Peyer's patch (tissue), 4 donors: ENCODE data around the gene USP9X.

Experiments
- POLR2A ChIP-seq, 2 donors: fragments of 450-650 bp; IDR thresholded peaks; one replicate each; pipeline ENCODE4 v1.5.1; 2017; ENCODE audit warnings: antibody characterized with exemption in 2 of 2, mild to moderate bottlenecking in 2 of 2, moderate library complexity in 2 of 2
- TF ChIP-seq, protein P1 (sequence below), 6 experiments: fragments of 450-650 bp in 4 of 6; fragments of 200-600 bp in 2 of 6; sonication (generic) in 1 of 6; IDR thresholded peaks; one replicate each; pipeline ENCODE4 v1.5.1; 2017 to 2019; ENCODE audit warnings: antibody characterized with exemption in 6 of 6, mild to moderate bottlenecking in 3 of 6, moderate library complexity in 1 of 6

GRCh38 chrX:41067721-41068120 lies 17.5 kb upstream of the USP9X start:
- TF ChIP-seq, protein P1, sequence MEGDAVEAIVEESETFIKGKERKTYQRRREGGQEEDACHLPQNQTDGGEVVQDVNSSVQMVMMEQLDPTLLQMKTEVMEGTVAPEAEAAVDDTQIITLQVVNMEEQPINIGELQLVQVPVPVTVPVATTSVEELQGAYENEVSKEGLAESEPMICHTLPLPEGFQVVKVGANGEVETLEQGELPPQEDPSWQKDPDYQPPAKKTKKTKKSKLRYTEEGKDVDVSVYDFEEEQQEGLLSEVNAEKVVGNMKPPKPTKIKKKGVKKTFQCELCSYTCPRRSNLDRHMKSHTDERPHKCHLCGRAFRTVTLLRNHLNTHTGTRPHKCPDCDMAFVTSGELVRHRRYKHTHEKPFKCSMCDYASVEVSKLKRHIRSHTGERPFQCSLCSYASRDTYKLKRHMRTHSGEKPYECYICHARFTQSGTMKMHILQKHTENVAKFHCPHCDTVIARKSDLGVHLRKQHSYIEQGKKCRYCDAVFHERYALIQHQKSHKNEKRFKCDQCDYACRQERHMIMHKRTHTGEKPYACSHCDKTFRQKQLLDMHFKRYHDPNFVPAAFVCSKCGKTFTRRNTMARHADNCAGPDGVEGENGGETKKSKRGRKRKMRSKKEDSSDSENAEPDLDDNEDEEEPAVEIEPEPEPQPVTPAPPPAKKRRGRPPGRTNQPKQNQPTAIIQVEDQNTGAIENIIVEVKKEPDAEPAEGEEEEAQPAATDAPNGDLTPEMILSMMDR (IDR thresholded peaks at IDR 0.05), result no peak
- TF ChIP-seq POLR2A (IDR thresholded peaks at IDR 0.05), result no peak
